ENCODE measurements around the gene CEMIP.

- no peak for TF ChIP-seq ZNF621 (tag by site-specific recombination; IDR thresholded peaks at IDR 0.05)
- TF ChIP-seq, protein P1, sequence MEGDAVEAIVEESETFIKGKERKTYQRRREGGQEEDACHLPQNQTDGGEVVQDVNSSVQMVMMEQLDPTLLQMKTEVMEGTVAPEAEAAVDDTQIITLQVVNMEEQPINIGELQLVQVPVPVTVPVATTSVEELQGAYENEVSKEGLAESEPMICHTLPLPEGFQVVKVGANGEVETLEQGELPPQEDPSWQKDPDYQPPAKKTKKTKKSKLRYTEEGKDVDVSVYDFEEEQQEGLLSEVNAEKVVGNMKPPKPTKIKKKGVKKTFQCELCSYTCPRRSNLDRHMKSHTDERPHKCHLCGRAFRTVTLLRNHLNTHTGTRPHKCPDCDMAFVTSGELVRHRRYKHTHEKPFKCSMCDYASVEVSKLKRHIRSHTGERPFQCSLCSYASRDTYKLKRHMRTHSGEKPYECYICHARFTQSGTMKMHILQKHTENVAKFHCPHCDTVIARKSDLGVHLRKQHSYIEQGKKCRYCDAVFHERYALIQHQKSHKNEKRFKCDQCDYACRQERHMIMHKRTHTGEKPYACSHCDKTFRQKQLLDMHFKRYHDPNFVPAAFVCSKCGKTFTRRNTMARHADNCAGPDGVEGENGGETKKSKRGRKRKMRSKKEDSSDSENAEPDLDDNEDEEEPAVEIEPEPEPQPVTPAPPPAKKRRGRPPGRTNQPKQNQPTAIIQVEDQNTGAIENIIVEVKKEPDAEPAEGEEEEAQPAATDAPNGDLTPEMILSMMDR (tag by site-specific recombination; IDR thresholded peaks at IDR 0.05): no peak
- no peak for TF ChIP-seq OSR2 (tag by site-specific recombination; IDR thresholded peaks at IDR 0.05)
- TF ChIP-seq ZNF560 (tag by site-specific recombination; IDR thresholded peaks at IDR 0.05; ENCODE audit: borderline replicate concordance): no peak
- TF ChIP-seq ZNF596 (tag by site-specific recombination; IDR thresholded peaks at IDR 0.05): no peak
- TF ChIP-seq ZNF629 (tag by site-specific recombination; IDR thresholded peaks at IDR 0.05): no peak
- TF ChIP-seq ZNF76 (tag by site-specific recombination; IDR thresholded peaks at IDR 0.05; ENCODE audit: borderline replicate concordance, low read depth): no peak
Observed at GRCh38 chr15:80892414-80892813, 113.2 kb downstream of the CEMIP start.

All from HEK293 (cell line).